ENCODE data around the gene DDX25.

The DDX25 gene

GRCh38 chr11:125922156-125922555 lies 17.8 kb downstream of the DDX25 start:
- H3K27ac ChIP-seq (ENCODE audit: low read depth, low read length) = no peak overlapping the region
- H4K8ac ChIP-seq (ENCODE audit: low read depth, low read length) = no peak overlapping the region
- no peak overlapping the region for H2BK5ac ChIP-seq (ENCODE audit: low read length)
- H3K79me1 ChIP-seq (ENCODE audit: low read length) = no peaks in the 10 kb centered on the region
- no peaks in the 10 kb centered on the region for H3K27me3 ChIP-seq (ENCODE audit: insufficient read depth, low read length, poor library complexity)
- H3K36me3 ChIP-seq (ENCODE audit: control insufficient read depth, insufficient read depth, low read length) = no peaks in the 10 kb centered on the region
- no peak overlapping the region for H2AK5ac ChIP-seq (ENCODE audit: low read length)
- no peak overlapping the region for H3K23ac ChIP-seq (ENCODE audit: low read length)
- H2BK15ac ChIP-seq (replicated peaks; ENCODE audit: low read depth) = no peak overlapping the region
- H3K9ac ChIP-seq (ENCODE audit: low read length) = no peak overlapping the region
- no peaks in the 10 kb centered on the region for H3K4me1 ChIP-seq (ENCODE audit: control insufficient read depth, low read depth, low read length)
- H3K4me3 ChIP-seq (ENCODE audit: low read length) = no peak overlapping the region
- H3K79me2 ChIP-seq (ENCODE audit: control insufficient read depth, insufficient read depth, low read length) = no peaks in the 10 kb centered on the region
- H3K56ac ChIP-seq (ENCODE audit: low read length) = no peak overlapping the region
- no peak overlapping the region for H2BK120ac ChIP-seq (ENCODE audit: low read depth, low read length)
- no peak for DNase-seq
- no peak overlapping the region for H4K5ac ChIP-seq (ENCODE audit: low read length)
- H3K4ac ChIP-seq (ENCODE audit: low read depth, low read length) = no peak overlapping the region
- no peak overlapping the region for H3K4me2 ChIP-seq (ENCODE audit: low read length)
- H3K18ac ChIP-seq (ENCODE audit: low read length) = no peak overlapping the region
- WGBS (ENCODE audit: extremely low coverage, insufficient coverage, low lambda C conversion rate) = no CpG with 5 or more reads among the region's 3 CpGs

- Histone ChIP-seq H3K79me1 (ENCODE audit: low read length) (no peaks in the 10 kb centered on the region), H2AK5ac (ENCODE audit: low read length) (no peak overlapping the region), H3K18ac (ENCODE audit: low read length) (no peak overlapping the region), H3K9ac (ENCODE audit: low read length) (no peak overlapping the region), H3K79me2 (ENCODE audit: control insufficient read depth, insufficient read depth, low read length) (no peaks in the 10 kb centered on the region), H3K4me2 (ENCODE audit: low read length) (no peak overlapping the region), H3K27ac (ENCODE audit: low read depth, low read length) (no peak overlapping the region), H3K4ac (ENCODE audit: low read depth, low read length) (no peak overlapping the region), H3K4me1 (ENCODE audit: control insufficient read depth, low read depth, low read length) (no peaks in the 10 kb centered on the region), H3K27me3 (ENCODE audit: insufficient read depth, low read length, poor library complexity) (no peaks in the 10 kb centered on the region), H4K8ac (ENCODE audit: low read depth, low read length) (no peak overlapping the region), H3K23ac (ENCODE audit: low read length) (no peak overlapping the region), H3K36me3 (ENCODE audit: control insufficient read depth, insufficient read depth, low read length) (no peaks in the 10 kb centered on the region), H3K56ac (ENCODE audit: low read length) (no peak overlapping the region), H2BK15ac (replicated peaks; ENCODE audit: low read depth) (no peak overlapping the region), H2BK5ac (ENCODE audit: low read length) (no peak overlapping the region), H3K4me3 (ENCODE audit: low read length) (no peak overlapping the region), H4K5ac (ENCODE audit: low read length) (no peak overlapping the region), H2BK120ac (ENCODE audit: low read depth, low read length) (no peak overlapping the region)
- no CpG with 5 or more reads among the region's 8 CpGs for WGBS (ENCODE audit: extremely low coverage, insufficient coverage, low lambda C conversion rate)
- DNase-seq = peak; percentile 83
Observed at GRCh38 chr11:125923012-125923579, 18.8 kb downstream of the DDX25 start.

- Histone ChIP-seq H3K23ac (ENCODE audit: low read length) (no peak overlapping the region), H3K18ac (ENCODE audit: low read length) (no peak overlapping the region), H3K27ac (ENCODE audit: low read depth, low read length) (no peak overlapping the region), H3K9ac (ENCODE audit: low read length) (no peak overlapping the region), H3K4me1 (ENCODE audit: control insufficient read depth, low read depth, low read length) (no peaks in the 10 kb centered on the region), H2AK5ac (ENCODE audit: low read length) (no peak overlapping the region), H3K56ac (ENCODE audit: low read length) (no peak overlapping the region), H3K79me2 (ENCODE audit: control insufficient read depth, insufficient read depth, low read length) (no peaks in the 10 kb centered on the region), H4K5ac (ENCODE audit: low read length) (no peak overlapping the region), H3K4me2 (ENCODE audit: low read length) (no peak overlapping the region), H4K8ac (ENCODE audit: low read depth, low read length) (no peak overlapping the region), H2BK120ac (ENCODE audit: low read depth, low read length) (no peak overlapping the region), H3K79me1 (ENCODE audit: low read length) (no peaks in the 10 kb centered on the region), H2BK5ac (ENCODE audit: low read length) (no peak overlapping the region), H3K27me3 (ENCODE audit: insufficient read depth, low read length, poor library complexity) (no peaks in the 10 kb centered on the region), H3K4ac (ENCODE audit: low read depth, low read length) (no peak overlapping the region), H3K36me3 (ENCODE audit: control insufficient read depth, insufficient read depth, low read length) (no peaks in the 10 kb centered on the region), H2BK15ac (replicated peaks; ENCODE audit: low read depth) (no peak overlapping the region), H3K4me3 (ENCODE audit: low read length) (no peak overlapping the region)
- WGBS (ENCODE audit: extremely low coverage, insufficient coverage, low lambda C conversion rate) = no CpG with 5 or more reads among the region's 8 CpGs
- DNase-seq = no peak
Observed at GRCh38 chr11:125923633-125924032, 19.3 kb downstream of the DDX25 start.

GRCh38 chr11:125924384-125925007 lies 20.2 kb downstream of the DDX25 start:
- Histone ChIP-seq H3K36me3 (ENCODE audit: control insufficient read depth, insufficient read depth, low read length) (no peaks in the 10 kb centered on the region), H3K79me1 (ENCODE audit: low read length) (no peaks in the 10 kb centered on the region), H3K23ac (ENCODE audit: low read length) (no peak overlapping the region), H2AK5ac (ENCODE audit: low read length) (no peak overlapping the region), H3K27ac (ENCODE audit: low read depth, low read length) (no peak overlapping the region), H3K18ac (ENCODE audit: low read length) (no peak overlapping the region), H3K4ac (ENCODE audit: low read depth, low read length) (no peak overlapping the region), H4K8ac (ENCODE audit: low read depth, low read length) (no peak overlapping the region), H3K56ac (ENCODE audit: low read length) (no peak overlapping the region), H3K4me1 (ENCODE audit: control insufficient read depth, low read depth, low read length) (no peaks in the 10 kb centered on the region), H2BK120ac (ENCODE audit: low read depth, low read length) (no peak overlapping the region), H3K4me2 (ENCODE audit: low read length) (no peak overlapping the region), H4K5ac (ENCODE audit: low read length) (no peak overlapping the region), H3K4me3 (ENCODE audit: low read length) (no peak overlapping the region), H3K9ac (ENCODE audit: low read length) (no peak overlapping the region), H3K27me3 (ENCODE audit: insufficient read depth, low read length, poor library complexity) (no peaks in the 10 kb centered on the region), H2BK15ac (replicated peaks; ENCODE audit: low read depth) (no peak overlapping the region), H3K79me2 (ENCODE audit: control insufficient read depth, insufficient read depth, low read length) (no peaks in the 10 kb centered on the region), H2BK5ac (ENCODE audit: low read length) (no peak overlapping the region)
- no peak for DNase-seq
- WGBS (ENCODE audit: extremely low coverage, insufficient coverage, low lambda C conversion rate) = no CpG with 5 or more reads among the region's 9 CpGs

- no CpG with 5 or more reads among the region's 6 CpGs for WGBS (ENCODE audit: extremely low coverage, insufficient coverage, low lambda C conversion rate)
- Histone ChIP-seq H2BK15ac (replicated peaks; ENCODE audit: low read depth) (no peak overlapping the region), H3K4me3 (ENCODE audit: low read length) (no peak overlapping the region), H3K27ac (ENCODE audit: low read depth, low read length) (no peak overlapping the region), H3K56ac (ENCODE audit: low read length) (no peak overlapping the region), H3K18ac (ENCODE audit: low read length) (no peak overlapping the region), H3K4ac (ENCODE audit: low read depth, low read length) (no peak overlapping the region), H2AK5ac (ENCODE audit: low read length) (no peak overlapping the region), H4K5ac (ENCODE audit: low read length) (no peak overlapping the region), H2BK120ac (ENCODE audit: low read depth, low read length) (no peak overlapping the region), H4K8ac (ENCODE audit: low read depth, low read length) (no peak overlapping the region), H3K23ac (ENCODE audit: low read length) (no peak overlapping the region), H3K36me3 (ENCODE audit: control insufficient read depth, insufficient read depth, low read length) (no peaks in the 10 kb centered on the region), H3K4me2 (ENCODE audit: low read length) (no peak overlapping the region), H3K27me3 (ENCODE audit: insufficient read depth, low read length, poor library complexity) (no peaks in the 10 kb centered on the region), H3K4me1 (ENCODE audit: control insufficient read depth, low read depth, low read length) (no peaks in the 10 kb centered on the region), H3K9ac (ENCODE audit: low read length) (no peak overlapping the region), H2BK5ac (ENCODE audit: low read length) (no peak overlapping the region), H3K79me2 (ENCODE audit: control insufficient read depth, insufficient read depth, low read length) (no peaks in the 10 kb centered on the region), H3K79me1 (ENCODE audit: low read length) (no peaks in the 10 kb centered on the region)
- DNase-seq = peak; percentile 30
Observed at GRCh38 chr11:125925247-125925740, 21.0 kb downstream of the DDX25 start.

GRCh38 chr11:125925804-125926203 lies 21.5 kb downstream of the DDX25 start:
- no peak overlapping the region for H2BK120ac ChIP-seq (ENCODE audit: low read depth, low read length)
- no CpG with 5 or more reads among the region's 3 CpGs for whole genome bisulfite sequencing (ENCODE audit: extremely low coverage, insufficient coverage, low lambda C conversion rate)
- no peak for DNase-seq

More at GRCh38 chr11:125925804-125926203, 21.5 kb downstream of the DDX25 start:
- H3K27me3 ChIP-seq (ENCODE audit: insufficient read depth, low read length, poor library complexity) = no peaks in the 10 kb centered on the region
- H3K36me3 ChIP-seq (ENCODE audit: control insufficient read depth, insufficient read depth, low read length) = no peaks in the 10 kb centered on the region
- no peak overlapping the region for H2BK15ac ChIP-seq (replicated peaks; ENCODE audit: low read depth)
- H3K4ac ChIP-seq (ENCODE audit: low read depth, low read length) = no peak overlapping the region
- no peak overlapping the region for H3K9ac ChIP-seq (ENCODE audit: low read length)
- H3K18ac ChIP-seq (ENCODE audit: low read length) = no peak overlapping the region
- H2BK5ac ChIP-seq (ENCODE audit: low read length) = no peak overlapping the region
- no peak overlapping the region for H2AK5ac ChIP-seq (ENCODE audit: low read length)
- H3K79me2 ChIP-seq (ENCODE audit: control insufficient read depth, insufficient read depth, low read length) = no peaks in the 10 kb centered on the region
- no peak overlapping the region for H4K8ac ChIP-seq (ENCODE audit: low read depth, low read length)
- H3K56ac ChIP-seq (ENCODE audit: low read length) = no peak overlapping the region
- H3K4me1 ChIP-seq (ENCODE audit: control insufficient read depth, low read depth, low read length) = no peaks in the 10 kb centered on the region
- no peaks in the 10 kb centered on the region for H3K79me1 ChIP-seq (ENCODE audit: low read length)
- H4K5ac ChIP-seq (ENCODE audit: low read length) = no peak overlapping the region
- H3K4me3 ChIP-seq (ENCODE audit: low read length) = no peak overlapping the region
- no peak overlapping the region for H3K27ac ChIP-seq (ENCODE audit: low read depth, low read length)
- H3K4me2 ChIP-seq (ENCODE audit: low read length) = no peak overlapping the region
- no peak overlapping the region for H3K23ac ChIP-seq (ENCODE audit: low read length)

Measured in mesendoderm (in vitro differentiated cells).